ENCODE measurements around the gene SNX6. TPM values are rescaled to one million over a fixed set of nuclear protein-coding genes. Genes with fewer than 3 reads are reported as not detected.

Gene SNX6
- total and polyA plus RNA-seq, 9 of the 15 experiments (the other 6 are each of a cell fraction or from before 2014, with no cell fraction given): 34.6 to 111 (median 57.5) TPM

- Histone ChIP-seq H3K9me3 (replicated peaks; ENCODE audit: control insufficient read depth, insufficient read depth, low read depth, low read length) (no peaks in the 10 kb centered on the region), H3K4me2 (ENCODE audit: insufficient read depth, low read length) (no peak overlapping the region), H3K27me3 (ENCODE audit: control insufficient read depth in 2 of 2, insufficient read depth in 2 of 2, low read length in 2 of 2) (no peaks in the 10 kb centered on the region), H3K9me1 (ENCODE audit: control insufficient read depth, insufficient read depth, low read length) (no peaks in the 10 kb centered on the region), H2AFZ (ENCODE audit: low read depth, low read length) (no peak overlapping the region), H3K79me2 (ENCODE audit: control insufficient read depth, insufficient read depth, low read length) (no peaks in the 10 kb centered on the region; the same call in 2 of the 3 replicates), H3K4me1 (replicated peaks in 1 of 2; ENCODE audit: control insufficient read depth in 2 of 2, insufficient read depth in 2 of 2, low read length in 2 of 2) (no peaks in the 10 kb centered on the region; a peak in 1 of 5 replicates), H3K36me3 (ENCODE audit: control insufficient read depth, insufficient read depth, low read length) (peaks cover 13% of the 10 kb centered on the region; the same call in 2 of the 3 replicates), H3K27ac (ENCODE audit: extremely low read depth, low read depth, low read length) (no peak overlapping the region), H3K9ac (ENCODE audit: insufficient read depth in 1 of 2, low read depth in 2 of 2, low read length in 2 of 2) (no peak overlapping the region), H4K20me1 (replicated peaks; ENCODE audit: control insufficient read depth, insufficient read depth, low read length) (no peaks in the 10 kb centered on the region), H3K4me3 (no peak overlapping the region)
- ATAC-seq: no peak
- CTCF ChIA-PET (ENCODE audit: low intra/inter-chr PET ratio): no interaction called here
- BruUV-seq (replicated peaks): TSS peak; percentile 17
- intact Hi-C loops (cut with micrococcal nuclease) (no loop called here), in situ Hi-C loops (cut with MboI) (no loop called here)
- 98% methylated on average over 4 of the region's 4 CpGs for WGBS (ENCODE audit: insufficient coverage, low coverage, missing lambda C conversion rate)
- FAIRE-seq: no peak
- no peak for DNase-seq (ENCODE audit: extremely low read depth in 1 of 4, low spot score in 3 of 4)
- POLR2A ChIA-PET: no interaction called here
- TF ChIP-seq ID3 (CRISPR knock-in tag; IDR thresholded peaks at IDR 0.05): no peak
- TF ChIP-seq ID3 (tag; IDR thresholded peaks at IDR 0.05): no peak
- no peak for TF ChIP-seq KDM4B (IDR thresholded peaks at IDR 0.05; ENCODE audit: borderline replicate concordance in 2 of 2, low read depth in 1 of 2)
- no peak for TF ChIP-seq ARHGAP35 (IDR thresholded peaks at IDR 0.05; ENCODE audit: partially characterized antibody)
- TF ChIP-seq EHMT2 (IDR thresholded peaks at IDR 0.05): no peak
- no peak for TF ChIP-seq ZNF224 (CRISPR knock-in tag; IDR thresholded peaks at IDR 0.05)
- TF ChIP-seq MBD1 (CRISPR knock-in tag; IDR thresholded peaks at IDR 0.05): no peak
- no peak for TF ChIP-seq RERE (CRISPR knock-in tag; IDR thresholded peaks at IDR 0.05; ENCODE audit: borderline replicate concordance)
- TF ChIP-seq HDGF (IDR thresholded peaks at IDR 0.05): no peak
- TF ChIP-seq RUNX1 (IDR thresholded peaks at IDR 0.05; ENCODE audit: low read depth): no peak
- no peak for TF ChIP-seq CEBPB (tag; IDR thresholded peaks at IDR 0.05)
- no peak for TF ChIP-seq MAFF (IDR thresholded peaks at IDR 0.05; ENCODE audit: low read length)
- no peak for TF ChIP-seq RBM14 (IDR thresholded peaks at IDR 0.05; ENCODE audit: borderline replicate concordance, insufficient read depth, low read depth, low read length)
- TF ChIP-seq THRAP3 (IDR thresholded peaks at IDR 0.05; ENCODE audit: borderline replicate concordance): no peak
- no peak for TF ChIP-seq ZNF561 (CRISPR knock-in tag; conservative IDR thresholded peaks at IDR 0.05)
- no peak for TF ChIP-seq KDM1A (IDR thresholded peaks at IDR 0.05)
- TF ChIP-seq ZBTB1 (CRISPR knock-in tag; IDR thresholded peaks at IDR 0.05; ENCODE audit: borderline replicate concordance, low read depth): no peak
- no peak for TF ChIP-seq ZNF184 (CRISPR knock-in tag; IDR thresholded peaks at IDR 0.05)
These were observed 15.3 kb downstream of the SNX6 start for GRCh38 chr14:34614638-34615037.

All from K562 (cell line).